Mesendoderm (in vitro differentiated cells): ENCODE data around the gene MROH9.

Source experiments
- DNase-seq: peaks from one replicate; pipeline ENCODE4 v3.0.0; 2013
- H2AK5ac ChIP-seq: 2 replicates; pipeline ENCODE4 v1.6.1; 2013; ENCODE audit warnings: low read length, inconsistent platforms
- H2BK120ac ChIP-seq: 2 replicates; pipeline ENCODE4 v1.6.1; 2013; ENCODE audit warnings: low read depth, mild to moderate bottlenecking, low read length, moderate library complexity, mixed read lengths
- H2BK15ac ChIP-seq: replicated peaks from 2 replicates; pipeline ENCODE4 v1.6.1; 2013; ENCODE audit warnings: low read depth, mild to moderate bottlenecking, moderate library complexity
- H2BK5ac ChIP-seq: 2 replicates; pipeline ENCODE4 v1.6.1; 2013; ENCODE audit warnings: low read length, inconsistent platforms
- H3K18ac ChIP-seq: 2 replicates; pipeline ENCODE4 v1.6.1; 2013; ENCODE audit warnings: mild to moderate bottlenecking, low read length, mixed read lengths
- H3K23ac ChIP-seq: one replicate; pipeline ENCODE4 v1.6.1; 2013; ENCODE audit warnings: low read length
- H3K27ac ChIP-seq: 2 replicates; pipeline ENCODE4 v1.5.1; 2013; ENCODE audit warnings: low read depth, mild to moderate bottlenecking, inconsistent platforms, low read length, moderate library complexity
- H3K27me3 ChIP-seq: 2 replicates; pipeline ENCODE4 v1.6.1; 2013; ENCODE audit warnings: low read length, control low read depth, mild to moderate bottlenecking, inconsistent platforms; ENCODE audit not compliant: insufficient read depth, poor library complexity
- H3K36me3 ChIP-seq: 2 replicates; pipeline ENCODE4 v1.6.1; 2013; ENCODE audit warnings: low read length, inconsistent platforms; ENCODE audit not compliant: control insufficient read depth, insufficient read depth
- H3K4ac ChIP-seq: one replicate; pipeline ENCODE4 v1.6.1; 2013; ENCODE audit warnings: low read depth, mild to moderate bottlenecking, low read length, moderate library complexity
- H3K4me1 ChIP-seq: 2 replicates; pipeline ENCODE4 v1.6.1; 2013; ENCODE audit warnings: low read depth, low read length, inconsistent platforms; ENCODE audit not compliant: control insufficient read depth
- H3K4me2 ChIP-seq: 2 replicates; pipeline ENCODE4 v1.6.1; 2013; ENCODE audit warnings: low read length
- H3K4me3 ChIP-seq: 2 replicates; pipeline ENCODE4 v1.5.1; 2013; ENCODE audit warnings: mild to moderate bottlenecking, low read length
- H3K56ac ChIP-seq: one replicate; pipeline ENCODE4 v1.6.1; 2013; ENCODE audit warnings: low read length
- H3K79me1 ChIP-seq: 2 replicates; pipeline ENCODE4 v1.6.1; 2013; ENCODE audit warnings: low read length, inconsistent platforms
- H3K79me2 ChIP-seq: 2 replicates; pipeline ENCODE4 v1.6.1; 2013; ENCODE audit warnings: mild to moderate bottlenecking, low read length; ENCODE audit not compliant: control insufficient read depth, insufficient read depth
- H3K9ac ChIP-seq: 2 replicates; pipeline ENCODE4 v1.6.1; 2013; ENCODE audit warnings: low read length, inconsistent platforms
- H4K5ac ChIP-seq: one replicate; pipeline ENCODE4 v1.6.1; 2013; ENCODE audit warnings: low read length
- H4K8ac ChIP-seq: one replicate; pipeline ENCODE4 v1.6.1; 2013; ENCODE audit warnings: low read depth, mild to moderate bottlenecking, control low read depth, low read length, moderate library complexity
- WGBS: extraction: QIAGEN DNeasy Blood & Tissue Kit; methylation state at CpG from one replicate; pipeline ENCODE4 v1.1.7; 2013; ENCODE audit warnings: low lambda C conversion rate, missing lambda C conversion rate; ENCODE audit not compliant: insufficient coverage; ENCODE audit errors: extremely low coverage; 5-methylcytosine and 5-hydroxymethylcytosine counted together

Gene MROH9

DNA sequence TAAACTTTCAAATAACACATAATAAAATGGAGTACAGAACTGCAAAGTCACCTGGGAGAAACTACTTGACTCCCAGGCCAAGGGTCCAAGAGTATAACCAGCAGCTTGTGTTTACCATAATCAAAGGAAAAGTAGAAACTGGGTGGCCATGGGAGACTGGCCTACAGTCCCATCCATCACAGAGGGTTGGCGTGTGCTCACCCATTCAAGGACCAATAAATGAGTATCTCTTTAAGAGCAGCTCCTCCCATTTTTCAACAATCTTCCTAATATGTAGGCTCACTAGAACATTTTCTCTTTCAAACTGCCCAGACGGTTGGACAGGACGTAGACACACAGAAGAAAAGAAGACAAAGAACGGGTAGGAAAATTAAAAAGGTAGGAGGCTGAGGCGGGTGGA, 155.3 kb downstream of the MROH9 start, which contains the start of gene FMO3:
TSS of gene FMO3 (plus strand) at position 302 of the 400 bp plus-strand sequence. CDS start 1,754 bp downstream, outside the sequence.
- H3K23ac ChIP-seq = no peak within 1 kb of the TSS
- H3K9ac ChIP-seq = no peak within 1 kb of the TSS
- H3K79me2 ChIP-seq = no peaks in the 10 kb centered on the region
- no peak within 1 kb of the TSS for H3K56ac ChIP-seq
- no peaks in the 10 kb centered on the region for H3K79me1 ChIP-seq
- H4K8ac ChIP-seq = no peak within 1 kb of the TSS
- H3K4ac ChIP-seq = no peak within 1 kb of the TSS
- H2AK5ac ChIP-seq = no peak within 1 kb of the TSS
- no CpG with 5 or more reads among the region's 5 CpGs for WGBS
- H3K4me1 ChIP-seq = no peaks in the 10 kb centered on the region
- H3K27me3 ChIP-seq = no peaks in the 10 kb centered on the region
- H3K4me2 ChIP-seq = no peak within 1 kb of the TSS
- no peak within 1 kb of the TSS for H3K18ac ChIP-seq
- no peaks in the 10 kb centered on the region for H3K36me3 ChIP-seq
- H2BK15ac ChIP-seq = no peak within 1 kb of the TSS
- H3K27ac ChIP-seq = no peak within 1 kb of the TSS
- H3K4me3 ChIP-seq = no peak within 1 kb of the TSS
- no peak within 1 kb of the TSS for H2BK5ac ChIP-seq
- DNase-seq = no peak
- no peak within 1 kb of the TSS for H2BK120ac ChIP-seq
- no peak within 1 kb of the TSS for H4K5ac ChIP-seq

DNA sequence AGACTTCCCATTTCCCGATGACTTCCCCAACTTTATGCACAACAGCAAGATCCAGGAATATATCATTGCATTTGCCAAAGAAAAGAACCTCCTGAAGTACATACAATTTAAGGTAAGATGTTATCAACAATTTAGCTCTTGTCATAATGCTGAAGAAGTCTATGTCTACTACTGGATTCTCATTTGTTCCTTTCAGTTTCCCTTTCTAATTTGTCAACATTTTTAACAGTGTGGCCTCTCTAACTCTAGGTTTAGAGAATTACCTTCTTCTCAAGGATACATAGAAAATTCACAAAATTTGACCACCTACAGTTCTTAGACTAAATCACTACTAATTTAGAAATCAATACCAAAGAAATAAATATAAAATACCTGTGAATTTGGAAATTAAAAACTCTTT, 168.5 kb downstream of the MROH9 start:
- H2AK5ac ChIP-seq = no peak overlapping the region
- H2BK120ac ChIP-seq = no peak overlapping the region
- no CpG with 5 or more reads among the region's 1 CpG for WGBS
- H3K4me2 ChIP-seq = no peak overlapping the region
- no peaks in the 10 kb centered on the region for H3K79me2 ChIP-seq
- no peak overlapping the region for H3K23ac ChIP-seq
- H2BK15ac ChIP-seq = no peak overlapping the region
- no peak overlapping the region for H3K4ac ChIP-seq
- no peaks in the 10 kb centered on the region for H3K36me3 ChIP-seq
- no peak for DNase-seq
- no peak overlapping the region for H2BK5ac ChIP-seq
- no peak overlapping the region for H3K27ac ChIP-seq
- H4K8ac ChIP-seq = no peak overlapping the region
- no peak overlapping the region for H3K9ac ChIP-seq
- no peak overlapping the region for H3K4me3 ChIP-seq
- H3K79me1 ChIP-seq = no peaks in the 10 kb centered on the region
- no peak overlapping the region for H3K56ac ChIP-seq
- H3K18ac ChIP-seq = no peak overlapping the region
- no peaks in the 10 kb centered on the region for H3K27me3 ChIP-seq
- H4K5ac ChIP-seq = no peak overlapping the region
- H3K4me1 ChIP-seq = no peaks in the 10 kb centered on the region

DNA sequence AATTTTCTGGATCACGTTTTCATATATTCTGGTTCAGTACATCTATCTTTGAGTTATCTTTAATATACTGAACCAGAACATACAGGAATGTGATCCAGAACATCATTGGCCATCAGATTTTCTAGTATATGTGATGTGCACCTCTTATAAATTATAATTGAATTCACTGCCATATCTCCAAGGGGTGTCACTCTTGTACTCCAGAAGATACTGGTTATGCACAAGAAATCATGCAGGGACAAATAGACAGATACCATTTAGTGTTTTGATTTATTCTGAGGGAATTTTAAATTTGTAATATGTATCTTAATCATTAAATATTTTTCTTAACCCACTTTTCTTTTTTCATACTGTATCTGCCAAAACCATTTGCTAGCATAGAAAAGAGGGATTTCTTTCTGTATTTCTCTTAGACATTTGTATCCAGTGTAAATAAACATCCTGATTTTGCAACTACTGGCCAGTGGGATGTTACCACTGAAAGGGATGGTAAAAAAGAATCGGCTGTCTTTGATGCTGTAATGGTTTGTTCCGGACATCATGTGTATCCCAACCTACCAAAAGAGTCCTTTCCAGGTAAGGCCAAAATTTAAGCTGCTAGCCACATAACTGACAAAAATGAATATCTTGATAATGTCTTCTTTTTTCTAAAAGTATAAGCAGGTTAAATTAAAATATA, 172.1 kb downstream of the MROH9 start:
- H3K27me3 ChIP-seq = no peaks in the 10 kb centered on the region
- H4K8ac ChIP-seq = no peak overlapping the region
- no peak overlapping the region for H2BK120ac ChIP-seq
- no peak for DNase-seq
- H3K79me1 ChIP-seq = no peaks in the 10 kb centered on the region
- no peaks in the 10 kb centered on the region for H3K4me1 ChIP-seq
- no peak overlapping the region for H3K9ac ChIP-seq
- no peak overlapping the region for H3K27ac ChIP-seq
- no peak overlapping the region for H2AK5ac ChIP-seq
- H2BK15ac ChIP-seq = no peak overlapping the region
- H3K79me2 ChIP-seq = no peaks in the 10 kb centered on the region
- H3K18ac ChIP-seq = no peak overlapping the region
- no peak overlapping the region for H2BK5ac ChIP-seq
- H3K4me2 ChIP-seq = no peak overlapping the region
- H3K36me3 ChIP-seq = no peaks in the 10 kb centered on the region
- no peak overlapping the region for H3K4ac ChIP-seq
- H3K56ac ChIP-seq = no peak overlapping the region
- H3K4me3 ChIP-seq = no peak overlapping the region
- H4K5ac ChIP-seq = no peak overlapping the region
- no CpG with 5 or more reads among the region's 3 CpGs for WGBS
- no peak overlapping the region for H3K23ac ChIP-seq

DNA sequence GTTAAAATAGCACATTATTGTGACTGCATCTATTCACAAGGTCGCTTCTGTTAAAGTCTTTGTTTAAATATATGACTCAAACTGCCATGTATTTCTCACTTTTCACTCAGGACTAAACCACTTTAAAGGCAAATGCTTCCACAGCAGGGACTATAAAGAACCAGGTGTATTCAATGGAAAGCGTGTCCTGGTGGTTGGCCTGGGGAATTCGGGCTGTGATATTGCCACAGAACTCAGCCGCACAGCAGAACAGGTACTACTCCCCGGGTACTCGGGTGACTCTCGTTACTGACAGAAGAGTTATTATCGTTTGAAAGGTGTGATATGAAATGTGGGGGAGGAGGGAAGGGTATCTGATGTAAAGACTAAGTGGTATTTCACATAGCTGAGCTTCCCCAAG, 172.6 kb downstream of the MROH9 start:
- Histone ChIP-seq H2AK5ac (no peak overlapping the region), H3K4me2 (no peak overlapping the region), H3K79me2 (no peaks in the 10 kb centered on the region), H3K27me3 (no peaks in the 10 kb centered on the region), H2BK15ac (no peak overlapping the region), H4K8ac (no peak overlapping the region), H3K4me1 (no peaks in the 10 kb centered on the region), H3K27ac (no peak overlapping the region), H3K56ac (no peak overlapping the region), H3K4ac (no peak overlapping the region), H3K9ac (no peak overlapping the region), H2BK120ac (no peak overlapping the region), H4K5ac (no peak overlapping the region), H3K79me1 (no peaks in the 10 kb centered on the region), H2BK5ac (no peak overlapping the region), H3K36me3 (no peaks in the 10 kb centered on the region), H3K23ac (no peak overlapping the region), H3K18ac (no peak overlapping the region), H3K4me3 (no peak overlapping the region)
- 100% methylated on average over 1 of the region's 8 CpGs for WGBS
- no peak for DNase-seq

DNA sequence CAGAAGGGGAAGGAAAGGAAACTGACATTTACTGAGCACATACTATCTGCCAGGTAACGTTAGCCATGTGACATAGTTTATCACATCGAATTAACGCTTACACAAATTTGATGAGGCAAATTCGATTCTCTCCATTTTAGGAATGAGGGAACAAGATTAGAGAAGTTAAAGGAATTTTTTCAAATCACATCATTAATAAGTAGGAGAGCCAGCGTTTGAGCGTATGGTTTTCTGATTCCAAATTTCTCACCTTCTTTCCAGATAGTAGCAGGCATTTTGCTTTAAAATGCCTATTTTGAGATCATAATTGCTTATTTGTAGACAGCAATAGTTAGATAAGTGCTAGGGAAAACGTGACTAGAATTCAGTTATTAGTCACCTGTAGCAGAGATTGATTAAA, 174.6 kb downstream of the MROH9 start:
- WGBS = no CpG with 5 or more reads among the region's 7 CpGs
- H3K18ac ChIP-seq = no peak overlapping the region
- no peak overlapping the region for H3K27ac ChIP-seq
- no peak overlapping the region for H2BK120ac ChIP-seq
- H3K4me2 ChIP-seq = no peak overlapping the region
- no peak overlapping the region for H3K9ac ChIP-seq
- H3K56ac ChIP-seq = no peak overlapping the region
- H4K5ac ChIP-seq = no peak overlapping the region
- H2AK5ac ChIP-seq = no peak overlapping the region
- H2BK15ac ChIP-seq = no peak overlapping the region
- H3K23ac ChIP-seq = no peak overlapping the region
- H3K4ac ChIP-seq = no peak overlapping the region
- H3K27me3 ChIP-seq = no peaks in the 10 kb centered on the region
- no peak overlapping the region for H2BK5ac ChIP-seq
- H3K4me1 ChIP-seq = no peaks in the 10 kb centered on the region
- no peaks in the 10 kb centered on the region for H3K79me2 ChIP-seq
- H4K8ac ChIP-seq = no peak overlapping the region
- DNase-seq = no peak
- H3K4me3 ChIP-seq = no peak overlapping the region
- H3K36me3 ChIP-seq = no peaks in the 10 kb centered on the region
- no peaks in the 10 kb centered on the region for H3K79me1 ChIP-seq
